Middle frontal gyrus (tissue), 1 donor: ENCODE measurements around the gene MTHFD1L.
"Not testable (repeated sequence)": the region's sequence is repeated elsewhere in the genome, so short reads cannot be mapped to it uniquely, and the experiment has no call there.

Source experiments
- DNase-seq: peaks from one replicate; pipeline ENCODE4 v3.0.0-alpha.2; 2015; ENCODE audit warnings: low spot score; ENCODE audit errors: extremely low spot score

The MTHFD1L gene

DNA sequence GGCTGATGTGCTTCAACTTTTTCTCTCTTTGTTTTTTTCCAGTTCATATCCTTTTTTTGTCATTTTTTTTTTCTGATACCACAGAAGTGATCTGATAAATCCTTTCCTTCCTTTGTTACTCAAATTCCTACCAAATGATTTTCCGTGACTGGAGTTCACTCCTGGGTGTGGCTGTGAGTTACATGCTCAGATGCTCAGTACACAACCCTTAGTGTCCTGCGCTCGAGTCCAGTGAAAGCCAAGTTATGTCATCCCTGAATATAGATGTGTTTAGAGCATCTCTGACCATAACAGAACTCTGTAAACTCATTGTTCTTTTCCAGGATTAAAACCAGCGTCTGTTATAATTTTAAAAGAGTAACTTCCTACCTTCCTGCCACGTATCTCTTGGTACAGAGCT is 227.1 kb downstream of the MTHFD1L start:
- DNase-seq: no peak

DNA sequence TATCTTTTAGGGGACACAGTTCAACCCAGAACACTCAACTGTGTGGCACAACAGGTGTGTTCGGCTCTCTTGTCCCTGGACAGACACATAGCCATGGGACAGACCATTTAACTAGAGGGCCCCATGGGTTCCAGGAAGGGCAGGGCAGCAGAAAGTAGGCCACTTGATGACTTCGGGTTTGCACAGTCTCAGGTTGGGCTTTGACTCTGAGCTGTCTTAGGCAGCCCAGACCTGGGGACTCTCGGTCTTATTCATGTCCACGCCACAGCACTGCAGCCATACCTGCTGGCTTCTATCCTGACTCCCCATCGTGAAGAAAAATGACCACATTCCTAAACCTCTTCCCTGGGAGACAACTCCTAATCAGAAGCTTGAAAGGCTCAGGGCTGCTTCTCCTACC is 228.2 kb downstream of the MTHFD1L start:
- DNase-seq: no peak

DNA sequence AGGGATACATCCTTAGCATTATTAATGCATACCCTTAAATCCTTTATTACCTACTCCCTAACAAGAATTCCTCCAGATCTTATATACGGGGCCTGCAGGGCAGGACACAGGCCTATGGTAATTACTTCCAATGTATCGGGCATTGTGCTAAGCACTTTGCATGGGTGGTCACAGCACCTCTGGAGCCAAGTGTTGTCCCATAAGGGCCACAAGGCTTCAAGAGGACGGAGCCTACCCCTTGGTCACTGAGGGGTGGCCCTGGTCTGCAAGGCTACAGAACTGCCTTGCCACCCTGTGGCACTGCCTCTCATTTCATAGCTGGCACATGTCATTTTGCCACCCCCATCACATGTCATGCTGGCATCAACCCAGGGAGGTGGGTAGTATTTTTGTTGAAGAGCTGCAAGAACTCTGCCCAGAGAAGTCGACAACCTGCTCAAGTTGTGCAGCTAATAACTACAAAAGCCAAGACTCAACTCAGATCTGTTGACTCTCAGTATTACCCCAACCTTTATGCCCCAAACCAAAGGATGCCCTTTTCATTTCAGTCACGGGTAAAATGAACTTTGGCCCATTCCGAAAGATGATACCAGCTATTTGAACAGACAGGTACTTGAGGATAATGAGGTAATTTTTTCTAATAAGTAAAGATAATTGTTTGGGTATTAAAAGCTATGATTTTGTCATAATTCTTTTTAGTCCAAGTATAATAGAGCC is 230.2 kb downstream of the MTHFD1L start:
- no peak for DNase-seq

DNA sequence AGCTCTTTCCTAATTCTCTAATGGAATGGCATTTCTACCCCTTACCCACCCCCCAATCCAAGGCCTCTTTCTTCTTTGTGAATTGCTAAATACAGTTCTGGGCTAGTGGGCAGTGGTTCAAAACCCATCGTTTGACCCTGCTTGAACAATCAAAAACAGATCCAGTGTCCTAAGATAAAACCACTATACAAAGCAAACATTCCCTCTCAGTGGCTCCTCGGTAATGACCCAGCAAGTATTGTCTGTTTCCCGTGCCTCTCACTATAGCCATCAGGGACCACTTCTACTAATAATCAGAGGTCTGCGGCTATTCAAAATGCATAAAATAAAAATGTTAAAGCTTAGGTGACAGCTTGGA is 230.7 kb downstream of the MTHFD1L start:
- no peak for DNase-seq

DNA sequence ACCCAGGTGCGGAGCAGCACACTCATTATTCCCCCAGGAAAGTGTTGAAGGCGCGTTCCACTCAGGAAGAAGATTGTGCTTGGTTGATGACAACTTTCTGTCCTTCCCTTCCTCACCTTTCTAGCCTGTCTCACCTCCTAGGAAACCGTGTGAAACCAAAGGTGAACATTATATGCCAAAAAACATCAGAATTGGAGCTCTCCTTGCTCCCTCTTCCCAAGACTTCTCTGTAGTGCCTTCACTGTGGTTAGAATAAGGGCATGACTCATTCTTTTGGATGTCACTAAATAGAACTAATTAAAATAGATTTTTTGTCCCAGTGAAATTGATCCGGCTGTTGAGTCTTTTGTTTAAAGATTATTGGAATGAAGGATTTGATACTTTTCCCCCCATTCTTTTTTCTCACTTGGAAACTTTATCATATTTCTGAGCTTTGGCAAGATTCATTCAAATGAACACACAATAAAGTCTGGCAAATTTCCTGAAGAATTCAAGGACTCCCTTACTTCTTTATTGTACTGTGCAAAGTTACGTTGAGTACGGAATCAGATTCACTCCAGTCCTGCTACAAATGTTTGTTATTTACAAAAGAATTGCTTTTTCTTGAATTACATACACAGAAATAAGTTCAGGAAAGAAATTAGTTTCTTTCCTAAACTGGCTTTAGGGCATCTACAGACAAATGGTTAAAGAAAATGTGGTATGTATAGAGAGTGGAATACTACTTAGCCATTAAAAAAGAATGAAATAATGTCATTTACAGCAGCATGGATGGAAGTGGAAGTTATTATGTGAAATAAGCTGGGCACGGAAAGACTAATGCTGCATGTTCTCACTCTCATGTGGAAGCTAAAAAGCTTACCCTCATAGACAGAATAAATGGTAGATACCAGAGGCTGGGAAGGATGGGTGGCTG is 231.4 kb downstream of the MTHFD1L start:
- no peak for DNase-seq

DNA sequence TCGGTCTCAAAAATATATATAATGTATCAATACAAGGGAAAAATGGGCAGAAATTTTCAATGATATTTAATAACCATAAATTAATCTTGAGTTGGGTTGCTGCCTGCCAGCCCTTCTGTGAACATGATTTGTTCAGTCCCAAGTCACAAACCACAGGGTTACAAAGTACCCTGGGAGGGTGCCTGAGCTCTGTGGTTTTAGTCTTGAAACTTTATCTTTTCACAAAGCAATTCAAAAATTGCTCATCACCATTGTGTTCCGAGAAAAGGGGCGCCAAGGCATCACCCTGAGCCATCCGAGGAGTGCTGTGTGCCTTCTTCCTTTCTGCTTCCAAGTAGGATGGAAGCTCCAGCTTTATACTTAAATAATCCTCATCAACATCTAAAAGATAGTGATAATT is 232.7 kb downstream of the MTHFD1L start:
- DNase-seq: no peak

DNA sequence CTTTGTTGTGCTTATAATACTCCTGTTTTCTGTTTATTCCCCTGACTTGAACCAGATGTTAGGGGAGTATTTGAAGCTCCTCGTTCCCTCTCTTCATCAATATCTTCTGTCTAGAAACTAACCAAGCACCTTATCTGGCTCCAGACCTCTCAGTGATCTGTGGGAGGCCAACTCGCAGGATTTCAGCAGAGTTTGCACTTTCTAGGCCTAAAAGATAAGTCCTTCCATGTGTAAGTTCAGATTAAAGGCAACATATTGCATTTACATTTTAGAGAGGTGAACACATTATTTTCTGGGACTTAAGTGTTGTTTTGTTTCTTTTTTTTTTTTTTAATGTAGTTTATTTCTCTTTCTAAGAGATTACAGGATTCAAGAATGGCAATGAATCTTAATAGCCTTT is 234.8 kb downstream of the MTHFD1L start:
- no peak for DNase-seq

DNA sequence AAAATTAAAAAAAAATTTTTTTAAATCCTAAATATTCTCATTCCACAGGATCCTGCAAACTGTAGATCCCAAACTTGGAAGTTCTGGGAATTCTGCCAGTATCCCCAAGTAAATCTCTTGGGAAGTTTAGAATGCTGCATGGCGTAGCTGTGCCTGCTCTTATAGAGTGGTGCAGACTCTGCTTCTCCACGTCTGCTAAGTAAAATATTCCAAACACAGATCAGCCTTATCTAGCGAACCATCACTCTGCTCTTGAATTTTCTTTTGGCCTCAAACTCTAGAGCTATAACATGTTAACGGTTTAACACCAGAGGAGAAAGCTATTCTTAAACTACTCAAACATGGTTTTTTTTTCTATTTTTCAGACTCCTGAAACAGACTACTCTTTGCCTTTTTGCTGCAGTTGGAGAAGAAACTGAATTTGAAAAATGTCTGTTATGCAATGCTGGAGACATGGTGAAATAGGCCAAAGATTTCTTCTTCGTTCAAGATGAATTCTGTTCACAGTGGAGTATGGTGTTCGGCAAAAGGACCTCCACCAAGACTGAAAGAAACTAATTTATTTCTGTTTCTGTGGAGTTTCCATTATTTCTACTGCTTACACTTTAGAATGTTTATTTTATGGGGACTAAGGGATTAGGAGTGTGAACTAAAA is 235.8 kb downstream of the MTHFD1L start:
- no peak for DNase-seq

DNA sequence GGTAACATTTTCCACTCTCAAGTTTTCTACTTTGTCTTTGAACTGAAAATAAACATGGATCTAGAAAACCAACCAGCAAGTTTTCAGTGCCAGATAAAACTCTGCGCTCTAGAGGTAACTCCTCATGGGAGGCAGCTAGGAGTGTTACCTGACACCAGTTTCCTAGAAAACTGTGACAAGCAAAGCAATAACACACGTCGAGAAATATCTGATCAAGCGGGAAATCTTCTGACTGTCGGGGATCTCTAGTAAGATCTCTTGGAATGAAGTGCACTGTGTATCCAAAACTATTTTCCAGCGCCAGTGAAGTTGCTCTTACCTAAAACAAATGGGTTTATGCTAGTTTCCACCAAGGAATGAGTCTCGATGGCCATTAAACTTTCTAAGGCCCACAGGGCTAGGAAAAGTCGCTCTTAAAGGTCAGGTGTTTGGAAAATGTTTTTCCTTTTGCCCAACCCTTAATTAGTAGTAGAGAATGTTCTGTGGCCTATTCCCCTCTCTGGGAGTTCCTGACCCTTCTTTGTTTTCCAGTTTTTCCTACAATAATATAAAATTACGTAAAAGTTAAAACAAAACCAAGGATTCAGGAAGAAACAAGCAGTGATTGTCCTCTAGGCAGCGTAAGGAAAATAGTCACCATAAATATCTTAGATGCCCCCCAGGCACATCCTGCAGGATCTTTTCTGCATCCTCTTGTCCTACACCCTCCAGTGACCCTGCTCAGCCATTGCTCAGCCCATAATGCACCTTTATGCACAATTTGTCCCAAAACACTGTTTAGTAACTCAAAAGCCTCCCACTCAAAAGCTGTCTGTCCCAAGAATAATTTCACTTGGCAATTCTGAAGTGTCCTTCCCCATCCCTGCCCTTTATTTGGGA is 236.6 kb downstream of the MTHFD1L start:
- no peak for DNase-seq

DNA sequence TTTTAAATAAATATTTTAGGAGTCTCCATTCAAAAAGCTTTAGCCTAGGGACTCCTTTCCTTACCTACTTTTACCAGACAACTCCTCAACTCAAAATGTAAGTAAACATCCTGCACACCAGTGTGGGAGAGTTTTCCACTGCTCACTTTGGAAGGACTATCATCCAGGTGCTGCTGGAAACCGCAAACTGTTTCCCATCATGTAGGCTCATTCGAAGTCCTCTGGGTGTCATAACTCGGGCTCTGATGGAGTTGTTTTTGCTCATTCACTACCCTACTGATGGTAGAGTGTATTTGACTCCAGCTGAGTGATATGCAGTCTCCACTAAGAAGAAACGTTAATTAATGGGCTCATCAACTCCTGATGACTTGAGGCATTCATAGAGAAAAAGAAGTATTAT is 237.8 kb downstream of the MTHFD1L start:
- no peak for DNase-seq

DNA sequence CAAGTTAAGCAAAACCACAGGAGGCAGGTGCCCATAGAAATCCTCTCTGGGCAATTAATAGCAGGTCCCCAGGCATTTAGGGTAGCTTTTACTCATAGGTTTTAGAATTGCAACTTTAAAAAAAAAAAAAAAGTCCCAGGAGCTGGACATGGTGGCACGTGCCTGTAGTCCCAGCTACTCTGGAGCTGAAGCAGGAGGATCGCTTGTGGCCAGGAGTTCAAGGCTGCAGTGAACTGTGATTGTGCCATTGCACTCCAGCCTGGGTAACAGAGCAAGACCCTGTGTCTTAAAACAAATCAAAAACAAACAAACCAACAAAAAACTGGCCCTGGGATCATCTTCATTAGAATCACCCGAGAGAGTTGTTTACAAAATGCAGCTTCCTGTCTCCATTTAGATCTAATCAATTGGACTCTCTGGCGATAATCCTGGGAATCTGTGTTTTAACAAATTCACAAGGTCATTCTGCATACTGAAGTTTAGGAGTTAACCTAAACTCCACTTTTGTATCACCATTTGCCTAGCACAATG is 242.5 kb downstream of the MTHFD1L start:
- DNase-seq: no peak

DNA sequence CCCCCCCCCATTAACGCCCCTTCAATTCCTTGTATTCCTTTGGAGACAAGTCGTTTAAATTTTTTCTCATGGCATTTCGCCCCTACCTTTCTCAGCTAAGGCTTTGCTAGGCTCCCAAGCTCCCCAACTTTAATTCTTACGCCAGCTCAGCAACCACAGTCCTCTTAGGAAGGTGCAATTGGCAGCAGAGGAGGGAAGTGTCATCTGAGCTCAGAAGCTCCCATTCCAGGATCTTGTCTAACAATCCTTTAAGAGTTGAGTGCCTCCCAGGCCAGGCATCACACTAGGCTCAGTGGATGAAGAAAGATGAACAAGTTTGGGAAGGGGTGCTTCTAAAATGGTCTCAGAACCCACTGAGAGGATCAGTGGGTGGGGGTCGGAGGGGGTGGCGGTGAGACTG is 243.0 kb downstream of the MTHFD1L start:
- DNase-seq: no peak

DNA sequence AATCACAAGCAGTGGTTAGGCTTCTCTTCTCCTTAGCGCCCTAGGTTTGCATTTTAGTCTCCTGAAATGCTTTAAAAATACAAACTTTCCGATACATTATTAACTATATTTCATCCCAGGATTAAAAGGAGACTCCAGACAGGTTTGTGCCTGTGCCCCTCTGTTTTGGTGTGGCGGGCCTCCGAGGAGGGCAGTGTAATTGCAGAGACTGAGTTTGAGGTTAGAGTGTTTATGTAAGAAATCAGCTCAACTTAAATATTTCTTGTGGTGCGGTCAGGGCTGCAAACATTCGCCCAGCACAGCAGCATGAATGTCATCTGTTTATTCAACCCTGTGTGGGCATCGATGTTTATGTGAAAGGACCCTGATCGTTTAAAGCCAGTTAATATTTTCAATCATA is 243.9 kb downstream of the MTHFD1L start:
- no peak for DNase-seq

DNA sequence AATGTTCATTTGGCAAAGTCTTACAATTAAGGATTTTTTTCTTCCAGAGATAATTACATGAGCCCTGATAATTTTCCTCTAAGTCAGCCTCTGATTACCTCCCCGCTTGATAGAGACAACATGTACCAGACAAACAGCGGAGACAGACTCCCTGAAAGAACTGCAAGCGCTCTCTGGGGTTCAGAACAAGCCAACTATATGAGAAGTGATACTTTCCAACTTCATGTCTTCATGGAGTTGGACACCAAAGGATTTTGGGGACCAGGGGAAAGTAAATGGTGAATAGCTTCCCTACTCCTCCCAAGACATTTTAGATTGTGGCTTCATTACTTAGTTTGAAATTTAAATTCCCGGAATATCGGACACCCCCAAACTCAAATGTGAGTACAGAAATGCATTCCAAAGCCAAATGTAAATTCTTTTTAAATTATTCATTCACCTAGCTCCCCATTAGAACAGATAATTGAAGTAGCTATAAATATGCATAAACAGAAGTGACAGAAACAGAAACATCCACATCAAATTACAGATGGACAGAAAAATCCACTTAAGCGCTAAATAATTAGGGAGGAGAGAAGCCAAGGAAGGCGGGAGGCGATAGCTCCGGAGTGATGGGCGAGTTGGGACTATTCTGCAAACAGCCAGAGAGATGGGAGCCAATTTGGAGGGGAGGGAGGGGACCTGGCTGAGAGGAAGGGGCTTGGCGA is 244.5 kb downstream of the MTHFD1L start:
- DNase-seq: no peak

DNA sequence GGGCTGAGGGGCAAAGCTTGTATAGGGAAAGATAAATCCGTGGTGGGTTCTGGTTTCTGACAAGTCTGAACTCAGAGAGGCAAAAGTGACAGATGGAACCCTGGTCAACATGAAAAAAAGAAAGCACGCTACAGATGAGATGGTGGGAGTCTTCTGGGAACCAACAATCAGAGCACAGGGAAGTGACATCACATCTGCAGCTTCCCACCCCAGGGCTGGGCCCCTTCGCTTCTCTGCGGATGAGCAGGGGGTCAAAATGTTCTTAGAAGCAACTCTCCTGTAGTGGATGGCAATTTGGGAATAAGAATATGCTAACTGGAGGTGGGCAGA is 245.0 kb downstream of the MTHFD1L start:
- no peak for DNase-seq

DNA sequence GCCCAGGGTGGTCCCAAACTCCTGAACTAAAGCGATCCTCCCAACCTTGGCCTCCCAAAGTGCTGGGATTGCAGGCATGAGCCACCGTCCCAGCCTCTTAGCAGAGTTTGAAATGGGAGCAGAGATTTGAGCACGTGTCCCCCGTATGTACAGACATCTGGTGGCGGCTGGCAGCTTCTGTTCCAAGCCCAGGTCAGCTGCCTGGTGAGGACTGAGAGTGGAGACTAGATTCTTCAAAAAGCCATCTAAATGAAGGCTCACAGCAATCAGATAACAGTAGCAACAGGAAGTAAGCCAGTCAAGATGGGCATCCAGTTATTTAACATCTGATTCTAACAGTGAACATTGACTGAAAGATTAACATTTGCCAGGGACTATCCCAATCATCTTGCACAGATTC is 246.2 kb downstream of the MTHFD1L start:
- DNase-seq: no peak

DNA sequence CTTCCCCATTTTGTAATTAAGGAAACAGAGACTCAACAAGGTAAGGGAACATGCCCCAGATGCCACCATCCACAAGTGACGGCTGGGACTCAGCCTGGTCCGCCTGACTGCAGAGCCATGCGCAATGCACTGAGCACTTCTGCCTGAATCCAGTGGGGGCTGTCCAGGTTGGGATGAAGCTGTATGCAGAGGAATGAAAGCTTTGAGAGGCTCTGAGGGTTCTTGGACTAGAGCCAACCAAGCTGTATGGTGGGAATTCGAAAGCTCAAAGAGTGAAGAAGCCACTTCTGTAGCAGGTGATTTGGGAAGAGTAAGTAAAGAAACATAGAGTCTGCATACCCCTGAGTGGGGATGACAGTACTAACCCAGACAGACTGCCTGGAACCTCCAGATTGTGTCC is 246.6 kb downstream of the MTHFD1L start:
- DNase-seq: no peak

DNA sequence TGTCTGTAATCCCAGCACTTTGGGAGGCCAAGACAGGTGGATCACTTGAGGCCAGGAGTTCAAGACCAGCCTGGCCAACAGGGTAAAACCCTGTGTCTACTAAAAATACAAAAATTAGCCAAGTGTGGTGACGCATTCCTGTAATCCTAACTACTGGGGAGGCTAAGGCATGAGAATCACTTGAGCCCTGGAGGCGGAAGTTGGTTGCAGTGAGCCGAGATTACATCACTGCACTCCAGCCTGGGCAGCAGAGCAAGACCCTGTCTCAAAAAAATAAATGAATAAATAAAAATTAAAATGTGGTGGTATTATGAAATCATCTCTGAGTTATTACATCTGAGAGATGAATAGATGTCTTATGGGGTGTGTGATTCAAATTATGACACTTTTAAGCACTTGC is 247.4 kb downstream of the MTHFD1L start:
- not testable (repeated sequence) for DNase-seq

DNA sequence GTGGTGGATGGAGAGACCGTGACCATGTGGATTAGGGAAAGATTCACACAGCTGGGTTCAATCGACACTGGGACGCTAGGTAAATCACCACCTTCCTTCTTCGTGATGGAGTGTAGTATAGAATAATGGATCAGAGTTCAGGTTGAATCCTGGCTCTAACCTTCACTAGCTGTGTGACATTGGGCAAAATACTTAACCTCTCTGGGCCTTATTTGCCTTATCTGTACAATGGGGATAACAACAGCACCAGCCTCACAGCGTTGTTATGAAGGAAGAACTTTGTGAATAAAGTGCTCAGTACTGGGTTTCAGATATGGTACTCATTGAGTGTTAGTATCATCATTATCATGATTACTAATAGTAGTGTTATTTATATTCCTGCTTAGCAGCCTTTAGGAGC is 248.1 kb downstream of the MTHFD1L start:
- DNase-seq: no peak

DNA sequence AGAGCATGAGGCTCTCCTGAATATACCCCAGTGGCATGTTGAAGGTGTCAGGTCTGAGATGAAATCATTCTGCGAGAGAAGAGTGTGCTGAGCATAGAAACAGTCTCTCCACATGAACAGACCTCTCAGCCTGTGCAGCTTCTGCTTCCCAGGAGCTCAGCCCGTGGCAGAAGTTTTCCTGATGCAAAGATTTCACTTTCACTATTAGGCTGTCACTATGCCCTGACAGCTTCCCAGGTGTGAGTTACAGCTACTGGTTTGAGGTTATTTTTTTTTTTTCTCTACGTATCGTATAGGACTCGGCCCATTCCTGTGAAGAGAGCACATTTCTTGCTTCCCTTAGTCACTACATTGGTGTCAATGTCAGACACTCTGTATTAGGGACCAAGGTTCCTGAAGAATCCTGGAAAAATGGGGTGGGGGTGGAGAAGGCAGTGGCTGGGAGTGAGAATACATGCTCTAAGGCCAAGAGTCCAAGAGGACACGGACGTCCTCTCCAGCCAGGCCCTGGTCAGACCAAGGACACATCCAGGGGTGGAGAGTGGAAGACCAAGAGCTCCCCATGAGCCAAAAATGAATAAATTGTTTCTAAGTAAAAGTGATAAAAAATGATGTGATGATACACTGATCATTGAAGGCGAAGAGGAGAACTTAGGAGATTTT is 253.1 kb downstream of the MTHFD1L start:
- no peak for DNase-seq
